GM21528 (cell line): Measurements from ENCODE around the gene EPHA8.

Experiments used
- ATAC-seq: cut with Tn5 transposase; IDR thresholded peaks from one replicate; pipeline ENCODE4 v1.9.1; 2021; ENCODE audit warnings: mild to moderate bottlenecking, moderate library complexity; ENCODE audit not compliant: unreplicated experiment, low FRiP score

The EPHA8 gene

DNA sequence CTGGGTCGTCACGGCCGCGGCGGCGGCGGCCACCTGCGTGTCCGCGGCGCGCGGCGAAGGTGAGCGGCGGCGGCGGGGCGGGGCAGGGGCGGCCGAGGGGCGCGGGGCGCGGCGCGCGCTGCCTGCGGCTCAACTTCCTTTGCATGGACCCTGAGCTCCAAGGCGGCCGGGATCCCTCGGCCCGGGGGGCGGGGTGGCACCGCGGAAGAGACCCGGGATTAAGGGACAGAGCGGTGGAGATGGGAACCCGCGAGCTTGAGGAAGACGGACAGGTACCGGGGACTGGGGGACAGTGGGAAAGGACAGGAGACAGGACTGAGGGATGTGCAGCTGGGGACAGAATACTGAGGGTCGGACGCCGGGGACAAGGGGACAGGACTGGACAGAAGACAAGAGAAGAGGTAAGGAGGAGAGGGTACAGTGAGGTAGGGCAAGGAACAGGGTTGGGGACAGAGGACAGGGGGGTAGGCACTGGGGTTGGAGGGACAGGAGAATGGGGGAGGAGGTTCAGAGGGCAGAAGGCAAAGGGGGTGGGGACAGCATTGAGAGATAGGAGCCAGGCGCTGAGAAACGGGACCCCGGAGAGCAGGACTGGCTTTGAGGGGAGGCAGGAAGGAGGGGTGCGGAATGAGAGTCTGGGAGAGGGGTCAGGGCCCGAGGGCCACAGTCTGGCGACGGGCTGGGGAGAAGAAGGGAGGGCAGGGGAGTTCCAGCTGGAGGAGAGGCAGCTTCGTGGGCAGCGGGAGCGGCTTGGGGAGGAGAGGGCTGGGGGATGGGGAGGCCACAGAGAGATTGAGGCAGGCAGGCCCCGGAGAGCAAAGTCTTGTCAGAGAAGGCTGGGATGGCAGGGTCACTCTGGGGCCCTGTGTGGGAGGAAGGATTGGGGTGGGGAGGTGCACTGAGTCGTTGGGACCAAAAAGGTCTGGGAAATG, 648 bp downstream of the EPHA8 start:
- ATAC-seq: no peak

DNA sequence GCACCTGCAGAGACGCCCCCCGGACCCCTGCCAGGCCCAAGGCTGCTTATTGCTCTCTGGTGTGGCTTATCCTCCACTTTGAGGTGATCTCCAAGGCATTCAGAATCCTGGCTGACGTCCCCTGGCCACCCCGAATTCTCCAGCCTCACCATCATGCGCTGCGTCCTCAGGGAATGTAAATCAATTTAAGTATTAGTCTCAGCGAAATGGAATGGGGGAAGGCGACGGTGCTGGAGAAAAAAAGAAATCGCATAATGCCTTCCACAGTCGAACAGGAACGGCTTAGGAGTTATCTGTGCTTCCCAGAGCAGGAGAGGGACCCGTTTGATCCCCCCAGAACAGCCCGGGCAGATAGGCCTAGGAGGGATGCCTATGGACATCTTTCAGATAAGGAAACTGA, 2.9 kb downstream of the EPHA8 start:
- no peak for ATAC-seq

DNA sequence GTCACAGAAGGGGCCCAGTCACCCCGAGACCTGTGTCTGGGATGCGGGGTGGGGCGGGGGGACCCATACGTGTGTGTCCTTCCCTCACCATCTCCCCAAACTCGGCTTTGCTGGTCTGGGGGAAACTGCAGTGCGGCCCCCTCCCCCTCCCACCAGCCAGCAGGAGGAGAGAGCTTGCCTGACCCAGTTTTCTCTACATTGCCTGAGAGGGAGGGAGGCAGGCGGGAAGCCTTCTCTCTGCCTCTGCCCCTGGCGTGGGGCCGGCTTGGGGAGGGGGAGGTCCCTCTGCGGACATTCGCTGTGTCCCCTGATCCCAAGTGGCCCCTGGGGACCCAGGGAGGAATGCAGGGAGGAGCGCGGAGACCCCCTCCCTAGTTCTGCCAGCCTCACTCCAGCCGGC, 3.9 kb downstream of the EPHA8 start:
- no peak for ATAC-seq

DNA sequence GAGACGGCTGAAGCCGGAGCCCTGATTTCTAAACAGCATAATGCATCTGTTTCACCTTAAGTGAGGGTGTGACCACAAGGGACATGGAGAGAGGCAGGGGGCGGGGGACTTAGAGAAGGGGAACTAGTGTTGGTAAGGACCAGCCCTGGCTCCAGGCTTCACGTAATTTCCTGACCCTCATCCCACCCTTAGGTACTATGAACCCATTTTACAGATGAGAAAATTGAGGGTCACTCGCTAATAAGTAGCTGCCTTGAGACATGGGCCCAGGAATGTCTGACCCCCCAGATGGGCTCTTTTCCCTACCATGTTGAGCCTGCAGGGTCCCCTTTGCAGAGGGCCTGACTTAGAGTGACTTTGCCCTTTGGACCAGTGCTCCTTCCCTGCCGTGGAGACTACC, 4.7 kb downstream of the EPHA8 start:
- ATAC-seq: no peak

DNA sequence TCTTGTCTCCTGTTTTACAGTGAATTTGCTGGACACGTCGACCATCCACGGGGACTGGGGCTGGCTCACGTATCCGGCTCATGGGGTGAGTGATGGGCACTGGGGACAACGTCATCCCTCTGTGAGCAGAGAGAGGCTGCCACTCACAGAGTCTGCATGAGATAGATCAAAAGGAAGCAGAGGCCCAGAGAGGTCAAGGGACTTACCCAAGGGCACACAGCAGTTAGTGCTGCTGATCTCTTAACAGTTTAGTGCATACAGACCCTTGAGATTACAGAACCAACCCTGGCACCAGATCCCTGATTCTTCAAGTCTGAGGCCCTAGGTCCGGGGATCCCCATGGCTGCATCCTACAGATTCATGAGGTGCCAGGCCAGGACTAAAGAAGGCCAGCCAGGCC, 6.0 kb downstream of the EPHA8 start:
- ATAC-seq: no peak

DNA sequence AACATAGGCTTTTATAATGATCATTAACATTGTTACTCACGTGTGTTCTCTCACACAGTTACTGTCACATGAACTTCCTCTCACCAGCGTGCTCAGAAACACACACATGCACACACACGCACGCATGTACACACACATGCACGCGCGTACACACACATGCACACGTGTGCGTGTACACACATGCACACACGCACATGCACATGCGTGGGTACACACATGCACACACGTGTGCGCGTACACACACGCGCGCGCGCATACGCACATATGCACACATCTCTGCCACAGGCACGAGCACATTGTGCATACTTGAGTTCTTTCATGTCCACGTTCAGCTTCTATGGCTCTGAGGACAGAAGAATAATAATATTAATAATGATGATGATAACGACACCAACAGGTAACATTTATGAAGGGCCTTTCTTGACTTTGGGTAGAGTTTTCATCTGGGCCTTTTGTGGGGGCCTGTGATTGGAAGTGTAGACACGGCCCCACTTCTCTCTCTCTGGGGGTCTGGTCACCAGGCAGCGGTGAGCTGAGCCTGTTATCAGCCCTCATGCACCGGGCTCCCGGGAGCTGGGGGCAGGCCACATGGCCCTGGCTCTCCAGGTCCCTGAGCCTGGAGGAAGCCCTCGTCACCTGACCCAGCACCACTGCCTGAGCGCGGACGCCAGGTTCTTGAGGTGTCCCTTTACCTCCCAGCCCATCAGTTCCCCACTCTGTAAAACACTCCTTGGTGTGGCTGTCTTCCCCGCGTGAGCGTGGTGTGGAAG, 7.0 kb downstream of the EPHA8 start:
- ATAC-seq: no peak

DNA sequence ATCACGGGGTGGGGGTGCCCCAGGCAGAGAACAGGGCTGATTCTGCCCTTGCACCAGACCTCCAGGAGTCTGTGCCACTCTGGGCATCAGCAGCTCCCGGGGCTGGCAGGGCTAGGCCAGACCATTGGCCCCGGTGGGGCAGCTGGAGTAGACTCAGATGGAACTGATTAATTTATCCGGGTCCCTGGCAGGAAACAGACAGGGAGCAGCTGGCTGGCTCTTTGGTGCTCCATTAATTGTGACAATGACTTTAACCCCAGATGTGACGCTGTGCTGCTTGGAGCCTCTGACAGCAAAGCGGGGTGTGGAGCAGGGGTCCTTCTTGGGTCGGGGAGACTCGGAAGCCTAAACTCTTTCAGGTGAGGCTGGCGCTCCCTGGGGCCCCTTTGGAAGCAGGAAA, 9.5 kb downstream of the EPHA8 start:
- ATAC-seq: no peak

DNA sequence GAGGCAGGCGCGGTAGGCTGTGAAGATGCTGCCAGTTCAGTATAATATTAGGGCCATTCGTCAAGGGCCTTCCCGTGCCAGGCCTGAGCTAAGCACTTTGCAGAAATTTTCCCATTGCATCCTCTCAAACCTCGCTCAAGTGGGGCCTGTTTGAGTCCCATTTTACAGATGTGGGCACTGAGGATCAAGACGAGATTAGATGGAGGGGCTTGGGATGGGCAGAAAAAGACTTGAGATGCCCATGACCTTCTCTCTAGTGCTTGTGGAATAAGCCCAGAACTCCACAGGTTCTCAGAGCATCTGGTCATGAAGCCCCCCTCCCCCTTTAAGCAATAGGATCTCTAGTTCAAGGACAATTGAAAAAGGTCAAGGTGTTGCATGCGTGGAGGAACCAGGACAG, 9.9 kb downstream of the EPHA8 start:
- ATAC-seq: no peak

DNA sequence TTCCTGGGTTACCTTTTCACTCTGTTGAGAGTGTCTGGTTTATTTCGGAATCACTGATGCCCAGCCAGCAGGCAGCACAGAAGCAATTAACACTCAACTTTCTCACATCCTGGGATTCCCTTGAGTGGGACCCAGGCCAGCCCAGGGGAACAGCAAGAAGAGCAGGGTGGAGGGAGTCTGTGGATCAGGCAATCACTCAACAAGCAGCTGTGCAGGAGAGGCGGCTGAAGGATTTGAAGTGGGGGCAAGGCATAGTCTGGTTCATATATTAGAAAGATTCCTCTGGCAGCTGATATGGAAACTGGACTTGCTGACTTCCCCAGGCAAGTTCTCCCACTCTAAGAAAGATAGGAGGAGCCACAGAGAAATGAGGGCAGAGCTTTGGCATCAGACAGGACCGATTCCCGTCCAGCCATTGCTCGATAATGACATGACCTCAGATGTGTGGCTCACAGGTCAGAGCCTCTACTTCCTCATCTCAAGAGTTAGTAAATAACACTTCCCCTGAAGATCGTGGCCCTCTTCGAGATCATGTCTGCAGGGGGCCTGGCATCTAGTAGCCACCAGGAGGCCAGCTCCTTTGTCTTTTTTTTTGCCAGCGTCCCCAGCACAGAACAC, 12.4 kb downstream of the EPHA8 start:
- ATAC-seq: no peak

DNA sequence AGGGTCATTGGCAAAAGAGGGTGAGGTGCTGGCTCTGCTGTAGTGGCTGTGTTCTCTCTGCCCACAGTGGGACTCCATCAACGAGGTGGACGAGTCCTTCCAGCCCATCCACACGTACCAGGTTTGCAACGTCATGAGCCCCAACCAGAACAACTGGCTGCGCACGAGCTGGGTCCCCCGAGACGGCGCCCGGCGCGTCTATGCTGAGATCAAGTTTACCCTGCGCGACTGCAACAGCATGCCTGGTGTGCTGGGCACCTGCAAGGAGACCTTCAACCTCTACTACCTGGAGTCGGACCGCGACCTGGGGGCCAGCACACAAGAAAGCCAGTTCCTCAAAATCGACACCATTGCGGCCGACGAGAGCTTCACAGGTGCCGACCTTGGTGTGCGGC, 12.9 kb downstream of the EPHA8 start:
- ATAC-seq: no peak

DNA sequence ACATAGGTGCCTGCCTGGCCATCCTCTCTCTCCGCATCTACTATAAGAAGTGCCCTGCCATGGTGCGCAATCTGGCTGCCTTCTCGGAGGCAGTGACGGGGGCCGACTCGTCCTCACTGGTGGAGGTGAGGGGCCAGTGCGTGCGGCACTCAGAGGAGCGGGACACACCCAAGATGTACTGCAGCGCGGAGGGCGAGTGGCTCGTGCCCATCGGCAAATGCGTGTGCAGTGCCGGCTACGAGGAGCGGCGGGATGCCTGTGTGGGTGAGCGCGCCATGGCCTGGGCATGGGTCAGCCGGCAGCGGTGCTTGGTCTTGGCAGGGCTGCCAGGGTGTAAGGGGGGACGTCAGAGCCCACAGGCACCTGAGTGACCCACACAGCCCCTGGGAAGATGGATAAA, 13.3 kb downstream of the EPHA8 start:
- ATAC-seq: no peak

DNA sequence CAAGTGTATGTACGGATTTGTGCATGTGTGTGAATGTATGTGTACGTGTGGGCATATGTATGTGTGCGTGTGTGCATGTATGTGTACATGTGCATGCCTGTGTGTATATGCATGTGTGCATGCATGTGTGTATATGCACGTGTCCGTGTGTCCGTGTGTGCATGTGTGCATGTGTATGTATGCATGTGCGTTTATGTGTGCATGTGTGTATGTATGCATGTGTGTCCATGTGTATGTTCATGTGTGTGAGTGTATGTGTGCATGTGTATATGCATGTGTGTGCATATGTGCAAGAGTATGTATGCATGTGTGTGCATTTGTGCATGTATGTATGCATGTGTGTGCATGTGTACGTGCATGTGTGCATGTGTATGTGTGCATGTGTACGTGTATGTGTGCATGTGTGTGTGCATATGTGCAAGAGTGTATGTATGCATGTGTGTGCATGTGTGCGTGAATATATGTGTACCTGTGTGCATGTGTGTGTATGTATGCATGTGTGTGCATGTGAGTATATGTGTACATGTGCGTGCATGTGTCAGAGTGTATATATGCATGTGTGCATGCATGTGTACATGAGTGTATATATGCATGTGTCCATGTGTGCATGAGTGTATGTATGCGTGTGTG, 15.6 kb downstream of the EPHA8 start:
- no peak for ATAC-seq

DNA sequence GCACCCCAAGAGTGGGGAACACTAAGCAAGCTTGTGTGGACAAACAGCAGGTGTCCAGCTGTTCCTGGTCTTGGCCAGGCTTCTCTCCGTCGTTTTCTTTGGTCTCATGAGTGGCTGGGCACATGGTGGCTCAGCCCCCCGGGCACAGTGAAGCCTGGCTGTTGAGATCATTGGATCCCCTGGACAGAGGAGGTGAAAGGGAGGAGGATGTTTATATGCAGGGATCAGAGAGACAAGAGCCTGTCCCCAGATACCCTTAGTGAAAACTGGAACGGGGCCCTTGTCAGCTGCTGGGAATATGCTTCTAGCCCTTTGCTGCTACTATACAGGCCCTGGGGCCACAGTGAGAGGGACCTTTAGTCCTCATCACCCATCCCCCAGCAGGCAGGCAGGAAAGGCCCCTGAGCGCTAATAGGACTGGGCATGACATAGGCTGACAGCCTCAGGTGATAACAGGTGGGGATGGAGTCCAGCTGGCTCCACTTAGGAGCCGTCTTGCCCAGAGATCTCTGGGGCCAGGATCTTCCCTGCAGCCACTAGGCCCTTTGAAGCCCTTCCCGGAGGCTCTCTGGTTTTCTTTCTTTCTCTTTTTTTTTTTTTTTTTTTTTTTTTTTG, 16.4 kb downstream of the EPHA8 start:
- ATAC-seq: no peak

DNA sequence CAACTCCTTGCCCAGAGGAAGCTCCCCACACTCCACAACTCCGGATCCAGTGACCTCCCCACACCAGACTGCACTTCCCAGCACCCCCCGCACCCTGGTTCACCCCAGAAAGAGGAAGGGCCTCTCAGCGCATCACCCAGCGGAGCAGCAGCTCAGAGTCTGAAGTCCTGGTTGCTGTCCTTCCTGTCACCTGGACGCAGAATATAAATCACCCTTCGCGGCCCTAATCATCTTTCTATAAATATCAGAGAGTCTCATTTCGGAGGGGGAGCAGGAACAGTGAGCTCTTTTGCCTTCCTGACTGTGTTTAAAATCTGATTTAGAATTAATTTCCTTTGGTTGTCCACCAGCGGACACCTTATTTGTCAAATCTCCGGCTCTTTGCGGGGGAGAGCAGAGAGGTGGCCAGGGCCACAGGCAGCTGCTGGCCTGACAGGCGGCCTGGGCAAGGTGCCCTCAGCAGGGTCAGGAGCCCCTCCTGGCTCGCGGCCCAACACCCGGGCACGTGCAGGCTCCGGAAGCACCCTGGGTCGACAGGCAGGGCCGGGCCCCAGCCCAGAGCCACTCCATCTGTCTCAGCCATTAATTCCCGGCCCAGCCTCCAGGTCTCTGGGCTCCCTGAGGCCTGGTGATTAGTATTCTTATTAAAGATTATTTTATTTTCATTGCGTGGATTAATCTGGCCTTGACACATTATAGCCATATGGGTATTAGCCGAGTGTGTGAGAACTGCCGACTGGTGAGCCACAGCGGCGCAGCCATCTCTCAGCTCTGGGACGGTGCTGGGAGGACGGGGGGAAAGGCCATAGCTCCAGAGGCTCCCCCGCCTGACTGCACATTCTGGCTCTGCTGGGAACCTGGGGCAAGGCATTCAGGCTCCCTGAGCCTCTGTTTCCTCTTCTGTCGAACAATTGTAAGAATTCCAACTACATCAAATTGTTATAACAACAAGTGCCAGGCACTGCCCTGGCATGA, 19.7 kb downstream of the EPHA8 start:
- no peak for ATAC-seq

DNA sequence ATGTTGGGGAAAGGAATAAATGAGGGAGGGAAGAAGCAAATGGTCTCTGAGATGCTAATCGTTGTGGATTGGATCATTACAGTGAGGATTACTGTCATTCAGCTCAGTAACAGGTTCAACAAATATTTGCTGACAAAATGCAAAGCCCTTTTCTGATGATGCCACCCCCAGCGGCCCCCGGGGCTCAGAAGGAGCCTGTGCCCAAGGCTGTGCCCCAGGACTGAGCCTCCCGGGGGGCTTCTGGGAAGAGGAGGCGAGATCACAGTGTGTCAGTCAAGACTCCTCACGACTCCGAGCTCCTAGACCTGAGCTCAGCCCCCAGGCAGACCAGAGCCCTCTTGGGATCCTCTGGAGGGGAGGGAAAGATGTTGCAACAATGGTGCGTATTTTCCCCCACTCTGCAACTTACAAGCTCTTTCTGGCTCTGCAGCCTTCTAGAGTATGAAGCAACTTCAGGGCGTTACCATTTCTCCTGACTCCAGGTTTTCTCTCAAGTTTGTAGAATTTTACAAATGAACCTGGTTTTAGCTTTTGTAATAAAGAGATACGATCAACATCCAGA, 20.8 kb downstream of the EPHA8 start:
- ATAC-seq: no peak

DNA sequence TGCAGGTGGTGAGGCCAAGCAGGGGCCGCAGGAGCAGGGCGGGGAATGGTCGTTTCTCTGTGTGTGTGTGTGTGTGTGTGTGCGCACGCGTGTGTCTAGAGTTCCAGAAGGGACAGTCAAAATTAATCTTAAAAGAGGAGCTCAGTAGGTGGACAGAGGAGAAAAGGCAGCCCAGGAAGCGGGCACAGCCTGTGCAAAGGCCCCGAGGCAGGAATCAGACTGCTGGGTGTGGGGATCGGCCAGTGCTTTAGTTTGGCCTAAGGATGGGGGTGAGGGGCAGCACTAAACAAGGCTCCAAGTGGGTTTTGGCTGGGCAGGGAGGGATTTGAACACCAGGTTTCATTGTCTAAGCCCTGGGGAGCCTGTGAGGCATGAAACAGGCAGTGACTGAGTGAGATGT, 21.7 kb downstream of the EPHA8 start:
- ATAC-seq: no peak

DNA sequence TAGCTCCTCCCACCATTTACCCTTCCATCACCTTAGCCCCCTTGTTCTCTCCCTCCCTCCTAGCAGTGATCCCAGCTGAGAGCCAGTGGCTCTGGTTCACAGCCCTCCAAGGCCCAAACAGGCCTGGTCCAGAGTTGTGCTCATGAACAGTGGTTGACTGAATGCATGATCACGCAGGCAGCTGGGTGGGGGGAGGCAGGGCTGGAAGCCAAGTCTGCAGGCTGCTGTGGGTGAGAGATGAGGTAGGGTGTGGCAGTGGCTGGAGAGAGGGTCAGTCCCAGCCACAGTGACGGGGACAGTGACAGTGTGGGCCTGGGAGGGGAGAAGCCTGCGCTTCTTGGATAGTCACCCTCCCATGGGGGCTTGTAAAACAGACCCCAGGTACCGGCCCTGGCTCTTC, 22.2 kb downstream of the EPHA8 start:
- ATAC-seq: no peak

DNA sequence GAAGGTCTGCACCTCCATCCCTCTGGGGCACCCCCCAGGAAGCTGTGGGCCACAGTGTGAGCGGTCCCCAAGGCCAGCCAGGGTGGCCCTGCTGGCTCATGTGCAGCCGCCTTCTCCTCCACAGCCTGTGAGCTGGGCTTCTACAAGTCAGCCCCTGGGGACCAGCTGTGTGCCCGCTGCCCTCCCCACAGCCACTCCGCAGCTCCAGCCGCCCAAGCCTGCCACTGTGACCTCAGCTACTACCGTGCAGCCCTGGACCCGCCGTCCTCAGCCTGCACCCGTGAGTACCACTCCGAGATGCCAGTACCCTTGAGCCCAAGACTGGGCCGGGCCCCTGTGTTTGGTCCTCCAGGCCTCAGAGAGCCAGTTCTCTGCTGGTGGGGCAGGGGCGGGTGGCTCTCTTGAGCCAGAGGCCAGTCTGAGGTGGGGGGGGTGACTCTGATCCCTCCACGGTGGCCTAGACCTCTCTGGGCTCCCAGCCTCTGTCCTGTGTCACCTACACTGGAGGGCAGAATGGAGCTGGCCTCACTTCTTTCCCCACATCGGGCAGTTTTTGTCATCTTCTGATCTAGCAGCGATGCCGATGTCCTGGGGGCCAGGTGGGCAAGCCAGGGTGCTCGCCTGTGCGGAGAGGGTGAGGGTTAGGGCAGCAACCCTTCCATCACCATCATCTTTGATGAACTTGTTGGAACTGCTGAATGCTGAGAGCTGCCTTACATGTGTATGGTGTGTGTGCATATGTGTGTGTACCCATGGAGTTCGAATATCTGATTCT, 23.3 kb downstream of the EPHA8 start:
- no peak for ATAC-seq
